H1 (cell line): Measurements from ENCODE around the gene MT1H. TPM values are rescaled to one million over a fixed set of nuclear protein-coding genes. Genes with fewer than 3 reads are reported as not detected.

Source experiments
- CTCF ChIA-PET: fragments of 300-600 bp; sonication (Branson Sonifier 250); formaldehyde crosslinking; loops from one replicate; lab custom pipeline; 2021; ENCODE audit not compliant: partially characterized antibody; lab: Charles Lee
- POLR2A ChIA-PET: fragments of 300-600 bp; sonication (Branson Sonifier 250); formaldehyde crosslinking; loops from one replicate; lab custom pipeline; 2021; ENCODE audit warnings: inconsistent platforms; ENCODE audit not compliant: partially characterized antibody; lab: Charles Lee
- DNase-seq, 2 experiments: peaks; one replicate each; pipeline versions ENCODE4 v3.0.0 to v3.0.0-alpha.2; 2010 to 2022; ENCODE audit warnings: low spot score in 2 of 2, low read depth in 1 of 2, mixed read lengths in 1 of 2
- FAIRE-seq: peaks from 2 replicates; lab custom pipeline; 2011; peaks lifted over from hg19 to GRCh38; lab: Jason Lieb, UNC
- H2AFZ ChIP-seq: 2 replicates; pipeline ENCODE4 v1.8.1; 2012; ENCODE audit warnings: low read length, inconsistent platforms
- H2AK5ac ChIP-seq: 2 replicates; pipeline ENCODE4 v1.6.1; 2013; ENCODE audit warnings: low read depth, low read length
- H2BK120ac ChIP-seq: replicated peaks from 2 replicates; pipeline ENCODE3; 2013; ENCODE audit warnings: low read depth, low read length, inconsistent platforms
- H2BK12ac ChIP-seq: 2 replicates; pipeline ENCODE4 v1.6.1; 2013; ENCODE audit warnings: low read depth, low read length
- H2BK15ac ChIP-seq: 2 replicates; pipeline ENCODE4 v1.6.1; 2013; ENCODE audit warnings: low read length
- H2BK20ac ChIP-seq: 2 replicates; pipeline ENCODE4 v1.6.1; 2013; ENCODE audit warnings: low read length
- H2BK5ac ChIP-seq: 2 replicates; pipeline ENCODE4 v1.6.1; 2013; ENCODE audit warnings: low read depth, low read length
- H3K14ac ChIP-seq: 2 replicates; pipeline ENCODE4 v1.6.1; 2013; ENCODE audit warnings: inconsistent platforms; ENCODE audit not compliant: insufficient read length
- H3K18ac ChIP-seq: 2 replicates; pipeline ENCODE4 v1.6.1; 2013; ENCODE audit warnings: low read length; ENCODE audit errors: extremely low read depth
- H3K23ac ChIP-seq: 2 replicates; pipeline ENCODE4 v1.6.1; 2013; ENCODE audit warnings: inconsistent platforms; ENCODE audit not compliant: insufficient read length
- H3K23me2 ChIP-seq: 2 replicates; pipeline ENCODE4 v1.6.1; 2013; ENCODE audit warnings: low read depth, low read length
- H3K27ac ChIP-seq: 2 replicates; pipeline ENCODE4 v1.6.1; 2011; ENCODE audit warnings: low read depth, low read length, inconsistent platforms
- H3K27me3 ChIP-seq, 4 experiments: replicated peaks in 1 of 4; 1 replicate in 1 of 4; 2 replicates in 3 of 4; pipeline versions ENCODE4 v1.6.1 to v1.8.1; 2011 to 2013; ENCODE audit warnings: low read length in 3 of 4, mild to moderate bottlenecking in 3 of 4, inconsistent platforms in 2 of 4, mixed read lengths in 2 of 4, moderate library complexity in 1 of 4; ENCODE audit not compliant: control insufficient read depth in 3 of 4, insufficient read depth in 3 of 4; ENCODE audit errors: extremely low read depth in 1 of 4
- H3K36me3 ChIP-seq, 4 experiments: 2 replicates each; pipeline versions ENCODE4 v1.6.1 to v1.8.1; 2011 to 2013; ENCODE audit warnings: mild to moderate bottlenecking in 4 of 4, low read length in 3 of 4, moderate library complexity in 2 of 4, control low read depth in 1 of 4, inconsistent platforms in 1 of 4; ENCODE audit not compliant: insufficient read depth in 4 of 4, control insufficient read depth in 2 of 4
- H3K4ac ChIP-seq: replicated peaks from 2 replicates; pipeline ENCODE3; 2013; ENCODE audit warnings: low read length, low read depth, mixed read lengths, inconsistent platforms; ENCODE audit not compliant: insufficient read length
- H3K4me1 ChIP-seq, 4 experiments: replicated peaks in 1 of 4; 1 replicate in 1 of 4; 2 replicates in 3 of 4; pipeline versions ENCODE4 v1.6.1 to v1.8.1; 2011 to 2013; ENCODE audit warnings: low read length in 3 of 4, inconsistent platforms in 2 of 4, mixed read lengths in 1 of 4; ENCODE audit not compliant: insufficient read depth in 4 of 4, control insufficient read depth in 3 of 4
- H3K4me2 ChIP-seq, 2 experiments: 2 replicates each; pipeline versions ENCODE4 v1.6.1 to v1.8.1; 2011 to 2013; ENCODE audit warnings: low read depth in 2 of 2, low read length in 2 of 2, control low read depth in 1 of 2, inconsistent platforms in 1 of 2, mild to moderate bottlenecking in 1 of 2; ENCODE audit not compliant: insufficient read depth in 1 of 2
- H3K4me3 ChIP-seq, 4 experiments: fragments of 200-600, 300-600 bp in 1 of 4; sonication (generic), shearing (Covaris generic), sonication (Bioruptor Twin) in 1 of 4; 2 replicates each; pipeline versions ENCODE4 v1.5.1 to v1.8.1; 2011 to 2016; ENCODE audit warnings: low read length in 4 of 4, low read depth in 3 of 4, control low read depth in 2 of 4, inconsistent platforms in 2 of 4, mild to moderate bottlenecking in 2 of 4, mixed read lengths in 1 of 4, moderate library complexity in 1 of 4; ENCODE audit not compliant: insufficient read depth in 2 of 4; ENCODE audit errors: extremely low read depth in 1 of 4
- H3K56ac ChIP-seq: replicated peaks from 2 replicates; pipeline ENCODE3; 2013; ENCODE audit warnings: low read depth, mild to moderate bottlenecking, mixed read lengths, low read length, inconsistent platforms; ENCODE audit not compliant: insufficient read length
- H3K79me1 ChIP-seq: 2 replicates; pipeline ENCODE4 v1.6.1; 2013; ENCODE audit warnings: low read depth, low read length, control low read depth
- H3K79me2 ChIP-seq, 2 experiments: 2 replicates each; pipeline versions ENCODE4 v1.6.1 to v1.8.1; 2012 to 2013; ENCODE audit warnings: low read length in 2 of 2, mild to moderate bottlenecking in 2 of 2, inconsistent platforms in 1 of 2; ENCODE audit not compliant: insufficient read depth in 2 of 2, control insufficient read depth in 1 of 2
- H3K9ac ChIP-seq, 4 experiments: replicated peaks in 1 of 4; 1 replicate in 1 of 4; 2 replicates in 3 of 4; pipeline versions ENCODE4 v1.6.1 to v1.8.1; 2011 to 2013; ENCODE audit warnings: low read depth in 3 of 4, low read length in 3 of 4, control low read depth in 2 of 4, mild to moderate bottlenecking in 2 of 4, moderate library complexity in 2 of 4, inconsistent platforms in 1 of 4; ENCODE audit errors: extremely low read depth in 1 of 4
- H3K9me3 ChIP-seq, 2 experiments: 2 replicates each; pipeline versions ENCODE4 v1.6.1 to v1.8.1; 2012 to 2013; ENCODE audit warnings: mild to moderate bottlenecking in 2 of 2, moderate library complexity in 2 of 2, control low read depth in 1 of 2, inconsistent platforms in 1 of 2, low read depth in 1 of 2, low read length in 1 of 2, mixed read lengths in 1 of 2; ENCODE audit not compliant: insufficient read depth in 2 of 2
- H4K20me1 ChIP-seq, 2 experiments: replicated peaks in 1 of 2; 2 replicates each; pipeline versions ENCODE3 to v1.8.1; 2011 to 2013; ENCODE audit warnings: inconsistent platforms in 2 of 2, low read length in 2 of 2, mild to moderate bottlenecking in 1 of 2; ENCODE audit not compliant: insufficient read depth in 2 of 2, control insufficient read depth in 1 of 2
- H4K5ac ChIP-seq: 2 replicates; pipeline ENCODE4 v1.6.1; 2013; ENCODE audit warnings: low read length, low read depth, mixed read lengths, inconsistent platforms; ENCODE audit not compliant: insufficient read length
- H4K8ac ChIP-seq: 2 replicates; pipeline ENCODE4 v1.8.0; 2013; ENCODE audit warnings: mild to moderate bottlenecking, moderate library complexity, low read length, inconsistent platforms; ENCODE audit not compliant: insufficient read depth; ENCODE audit errors: extremely low read depth
- H4K91ac ChIP-seq: replicated peaks from 2 replicates; pipeline ENCODE3; 2013; ENCODE audit warnings: low read length, mixed read lengths, inconsistent platforms; ENCODE audit not compliant: insufficient read length
- E2F6 ChIP-seq: IDR thresholded peaks from 2 replicates; pipeline ENCODE4 v1.6.1; 2012; ENCODE audit warnings: inconsistent platforms
- EZH2 ChIP-seq: fragments of 200-600 bp; sonication (generic); IDR thresholded peaks from 2 replicates; pipeline ENCODE4 v1.7.1; 2012; ENCODE audit warnings: low read depth, mild to moderate bottlenecking, moderate library complexity, low read length, inconsistent platforms; ENCODE audit not compliant: severe bottlenecking
- MAX ChIP-seq: IDR thresholded peaks from 2 replicates; pipeline ENCODE4 v1.6.1; 2012; ENCODE audit warnings: inconsistent platforms
- RAD21 ChIP-seq, 2 experiments: IDR thresholded peaks in 1 of 2; conservative IDR thresholded peaks in 1 of 2; 2 replicates each; pipeline ENCODE4 v1.6.1; 2011; ENCODE audit warnings: low read depth in 2 of 2, low read length in 2 of 2, improper control_type of control experiment in 1 of 2, inconsistent platforms in 1 of 2, mild to moderate bottlenecking in 1 of 2, moderate library complexity in 1 of 2
- USF2 ChIP-seq: IDR thresholded peaks from 2 replicates; pipeline ENCODE4 v1.6.1; 2011; ENCODE audit warnings: low read length, improper control_type of control experiment
- WGBS, 2 experiments: shearing (Covaris generic) in 1 of 2; methylation state at CpG; one replicate each; pipeline versions ENCODE4 v1.1.6 to v1.1.7; 2013 to 2015; ENCODE audit warnings: low lambda C conversion rate in 2 of 2, mixed read lengths in 2 of 2, inconsistent platforms in 1 of 2, low coverage in 1 of 2, missing lambda C conversion rate in 1 of 2; ENCODE audit not compliant: insufficient replicate concordance in 2 of 2, insufficient coverage in 1 of 2, insufficient read length in 1 of 2; ENCODE audit errors: extremely low coverage in 1 of 2, missing lambda C conversion rate in 1 of 2; 5-methylcytosine and 5-hydroxymethylcytosine counted together
- polyA plus RNA-seq, 7 experiments: library from polyadenylated mRNA; depleted of rRNA in 3 of 7; stranded (reverse) in 5 of 7; unstranded in 2 of 7; fragments of >200 nt in 5 of 7; fragments of 200-250 nt in 2 of 7; gene quantifications; 1 replicate in 5 of 7; 2 replicates in 1 of 7; 4 replicates in 1 of 7; pipeline versions ENCODE4 v1.2.1 to v1.2.3, GENCODE V29; 2011 to 2013; ENCODE audit warnings: missing spikeins in 2 of 7, mixed read lengths in 2 of 7
- total RNA-seq: library from RNA; stranded (reverse); fragmentation: NEBNext Ultra II Directional; extraction: Animal tissue kit (Norgen Biotek cat#: 25700); gene quantifications from 2 replicates; pipeline ENCODE4 v1.2.1, GENCODE V29; 2021

MT1H gene
- total and polyA plus RNA-seq, 2 of the 8 experiments (the other 6 are each of a cell fraction or from before 2014, with no cell fraction given) = 11.9 to 95.7 TPM

GRCh38 chr16:56647641-56648431 is 21.8 kb upstream of the MT1H start:
- POLR2A ChIA-PET = interaction anchor here (0.8 to 1.3 kb wide), 5 partner anchors 8 to 26 kb away, joined by 3 to 5 read pairs (median 3); partner anchors contain the start of gene MT1H
- DNase-seq (peak in 1 of 2 experiments; percentile 68), FAIRE-seq (no peak)
- Histone ChIP-seq H4K91ac (no peak overlapping the region), H3K4ac (no peak overlapping the region), H4K5ac (no peak overlapping the region), H3K23ac (no peak overlapping the region), H3K79me1 (no peaks in the 10 kb centered on the region), H3K4me3 (peak overlapping the region in 3 of 4 experiments; percentile 19 to 48 (median 20); a peak in 5 of 8 replicates), H4K20me1 (peaks cover 4 to 10% of the 10 kb centered on the region in 2 experiments), H3K14ac (no peak overlapping the region), H3K4me1 (peaks cover 0 to 14% (median 7%) of the 10 kb centered on the region in 4 experiments; a peak in 6 of 7 replicates), H3K9ac (no peak overlapping the region), H2AFZ (peak overlapping the region; percentile 50; the same call in 1 of the 2 replicates), H2BK12ac (no peak overlapping the region; the same call in 1 of the 2 replicates), H2BK5ac (no peak overlapping the region), H3K23me2 (peaks cover 4% of the 10 kb centered on the region; the same call in 1 of the 2 replicates), H2AK5ac (no peak overlapping the region), H2BK20ac (no peak overlapping the region), H3K27ac (no peak overlapping the region), H2BK15ac (no peak overlapping the region), H2BK120ac (no peak overlapping the region), H3K27me3 (peaks cover 57 to 87% (median 77%) of the 10 kb centered on the region in 4 experiments), H3K56ac (no peak overlapping the region), H3K4me2 (peak overlapping the region; percentile 25 to 59), H4K8ac (no peak overlapping the region), H3K79me2 (no peaks in the 10 kb centered on the region), H3K18ac (no peak overlapping the region), H3K36me3 (no peaks in the 10 kb centered on the region), H3K9me3 (no peaks in the 10 kb centered on the region)
- CTCF ChIA-PET = interaction anchor here (0.6 to 3.3 kb wide), 10 partner anchors 9 to 274 kb away, joined by 3 to 13 read pairs (median 4); partner anchors contain the start of gene MT1A
- 18% methylated on average over 32 of the region's 33 CpGs; no CpG with 5 or more reads in 1 of the 2 experiments for WGBS, 2 experiments
- TF ChIP-seq MAX (peak; percentile 65; the same call in 1 of the 2 replicates), E2F6 (peak; percentile 83), RAD21 (IDR thresholded peaks at IDR 0.05 in 1 of 2, conservative IDR thresholded peaks at IDR 0.05 in 1 of 2; ENCODE audit: low read depth in 2 of 2, low read length in 2 of 2) (peak; percentile 6 to 21; a peak in 2 of 4 replicates), EZH2 (peak; percentile 70), USF2 (peak; percentile 37; the same call in 1 of the 2 replicates)
